Daoy (cell line): ENCODE data around the gene SLC4A4. TPM values are rescaled to one million over a fixed set of nuclear protein-coding genes. Genes with fewer than 3 reads are reported as not detected.
A peak's percentile ranks its signal among the peaks of the same experiment; 100 is the strongest.

Experiments
- DNase-seq: peaks from one replicate; pipeline ENCODE4 v3.0.0-alpha.2; 2015; ENCODE audit warnings: low read depth
- total RNA-seq: library from RNA; depleted of rRNA; stranded (reverse); fragments of >200 nt; shearing (Covaris generic); gene quantifications from 2 replicates; pipeline ENCODE4 v1.2.3, GENCODE V29; 2014

SLC4A4 gene
- total RNA-seq, 1 experiment from 2014 or later: 1.2 TPM

DNA sequence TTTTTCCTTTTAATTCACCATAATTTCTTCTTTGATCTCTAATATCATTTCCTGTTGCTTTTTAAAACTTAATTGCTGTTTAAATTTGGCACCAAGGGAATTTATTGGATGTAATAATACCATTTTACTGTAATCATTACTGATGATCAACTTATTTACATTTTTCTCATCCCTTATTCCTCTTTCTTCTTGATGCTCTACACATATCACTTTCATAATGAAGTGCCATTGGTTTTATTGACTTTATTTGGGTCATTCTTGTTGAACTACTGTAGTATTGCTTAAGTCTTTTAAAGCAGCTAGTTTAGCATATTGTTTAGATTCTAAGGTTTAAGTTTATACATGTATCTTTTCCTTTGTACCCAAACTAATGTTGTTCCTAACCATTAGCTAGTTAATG is 130.7 kb downstream of the SLC4A4 start:
- DNase-seq: no peak

DNA sequence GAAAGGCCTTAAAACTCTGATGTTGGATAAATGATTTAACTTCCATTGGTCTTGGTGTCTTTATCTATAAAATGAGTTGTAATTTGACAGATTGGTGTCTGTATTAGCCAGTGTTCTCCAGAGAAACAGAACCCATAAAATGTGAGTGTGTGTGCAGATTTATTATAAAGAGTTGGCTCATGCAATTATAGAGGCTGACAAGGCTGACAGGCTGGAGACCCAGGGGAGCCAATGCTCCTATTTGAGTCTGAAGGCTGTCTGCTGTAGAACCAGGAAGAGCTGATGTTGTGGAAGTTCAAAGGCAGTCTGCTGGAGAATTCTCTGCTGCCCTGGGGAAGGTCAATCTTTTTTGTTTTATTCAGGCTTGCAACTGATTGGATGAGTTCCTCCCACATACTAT is 131.7 kb downstream of the SLC4A4 start:
- DNase-seq: no peak

DNA sequence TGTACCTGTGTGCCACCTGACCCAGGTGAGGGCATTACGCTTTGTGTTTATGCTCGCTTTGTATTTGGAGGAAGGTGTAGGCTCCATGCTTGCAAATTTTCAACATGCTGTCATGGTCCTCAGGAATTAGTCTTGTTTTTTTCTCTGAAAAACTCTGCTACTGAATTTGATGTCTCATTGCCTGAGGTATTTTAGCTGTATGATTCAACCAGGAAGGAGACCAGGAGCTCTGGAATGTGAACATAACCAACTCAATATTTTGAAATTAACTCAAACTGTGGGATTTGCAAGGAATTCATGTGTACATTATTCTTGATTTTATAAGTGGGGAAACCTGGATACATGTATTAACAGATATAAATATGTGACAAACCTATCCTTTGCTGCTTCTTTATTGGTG is 134.1 kb downstream of the SLC4A4 start:
- DNase-seq: peak; percentile 10

DNA sequence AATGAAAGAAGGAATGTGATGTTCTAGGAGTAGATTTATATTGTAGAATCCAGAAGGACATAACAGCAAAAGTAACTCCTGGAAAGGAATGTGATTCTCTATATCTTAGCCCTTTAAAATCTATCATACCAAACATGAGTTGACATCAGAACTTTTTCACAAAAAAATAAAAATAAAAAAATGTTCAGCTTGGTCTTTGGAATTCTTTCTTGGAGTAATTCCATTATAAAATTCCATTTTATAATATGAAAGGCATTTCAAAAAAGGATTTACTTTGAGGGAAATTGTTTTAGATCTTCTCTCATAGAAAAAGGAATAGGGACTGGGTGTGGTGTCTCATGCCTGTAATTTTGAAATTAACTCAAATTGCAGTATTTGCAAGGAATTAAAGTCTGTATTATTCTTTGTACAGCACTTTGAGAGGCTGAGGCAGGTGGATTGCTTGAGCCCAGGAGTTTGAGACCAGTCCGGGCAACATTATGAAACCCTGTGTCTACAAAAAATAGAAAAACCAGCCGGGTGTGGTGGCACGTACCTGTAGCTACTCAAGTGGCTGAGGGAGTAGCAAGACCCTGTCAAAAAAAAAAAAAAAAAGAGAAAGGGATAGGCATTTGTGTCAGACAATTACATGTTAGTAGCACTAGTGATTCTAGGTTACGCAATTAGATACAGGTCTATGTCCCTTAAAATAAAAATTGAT is 134.9 kb downstream of the SLC4A4 start:
- DNase-seq: no peak

DNA sequence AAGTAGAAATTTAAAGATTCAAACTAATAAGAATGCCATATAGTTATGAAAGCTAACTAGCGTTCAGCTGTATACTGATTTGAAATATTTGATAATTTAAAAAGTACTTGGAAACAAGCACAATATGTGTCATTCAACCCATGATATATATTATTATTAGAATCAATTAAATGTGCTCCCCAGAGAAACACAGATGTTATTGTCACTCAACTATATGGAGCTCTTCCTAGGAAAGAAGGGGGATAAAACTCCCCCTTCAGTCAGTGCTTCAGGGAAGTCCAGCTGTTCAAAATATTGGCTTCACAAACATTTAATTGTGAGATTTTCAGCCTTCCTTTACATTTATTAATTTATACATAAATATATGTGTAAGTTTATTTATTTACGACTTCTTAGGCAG is 135.9 kb downstream of the SLC4A4 start:
- DNase-seq: no peak

DNA sequence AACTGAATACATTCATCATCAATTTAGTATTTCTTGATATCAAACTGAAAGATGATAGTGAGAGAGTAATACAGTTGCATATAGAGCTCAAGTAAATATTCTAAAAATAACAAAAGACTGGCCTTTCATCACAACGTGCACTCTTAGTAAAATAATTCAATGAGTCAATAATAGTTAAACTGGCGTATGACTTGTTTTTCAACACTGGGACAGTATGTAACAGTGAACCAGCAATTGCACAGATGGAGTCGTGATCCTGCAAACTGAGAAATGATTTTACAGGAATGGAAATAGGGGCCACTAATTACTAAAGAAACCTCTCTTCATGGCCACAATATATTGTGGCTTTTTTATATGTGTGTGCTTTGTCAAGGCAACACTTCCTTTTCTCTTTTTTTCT is 137.4 kb downstream of the SLC4A4 start:
- no peak for DNase-seq

DNA sequence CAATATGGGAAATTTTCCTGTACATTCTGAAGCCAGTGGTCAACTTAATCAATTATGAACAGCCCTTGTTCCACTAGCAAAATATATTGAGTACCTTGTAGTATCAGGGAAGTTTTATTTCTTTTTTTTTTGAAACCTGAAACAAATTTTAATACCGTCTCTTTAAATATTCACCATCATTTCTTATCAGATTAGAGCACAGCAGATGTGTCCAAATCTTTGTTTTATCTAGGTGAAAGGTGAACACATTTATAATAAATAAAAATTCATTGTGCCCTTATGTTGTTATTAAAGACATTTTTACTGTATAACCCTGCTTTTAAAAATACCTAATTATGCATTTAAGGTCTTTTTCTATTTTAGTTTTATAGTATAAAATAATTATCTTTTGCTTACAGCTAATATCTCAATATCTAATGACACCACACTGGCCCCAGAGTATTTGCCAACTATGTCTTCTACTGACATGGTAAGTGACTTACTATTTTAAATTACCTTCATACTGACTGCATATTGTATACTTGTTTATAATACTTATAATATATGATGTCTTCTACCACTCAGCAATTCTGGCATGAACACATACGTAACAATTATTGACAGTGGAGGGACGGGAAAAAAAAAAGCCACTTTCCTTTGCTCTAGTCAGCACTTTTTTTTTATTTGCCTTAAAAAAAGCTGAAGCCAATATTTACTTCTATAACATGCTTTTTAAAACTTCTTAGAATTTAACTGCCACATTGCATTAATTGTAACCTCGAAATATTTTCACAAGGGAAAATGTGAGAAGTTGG is 147.9 kb downstream of the SLC4A4 start:
- no peak for DNase-seq

DNA sequence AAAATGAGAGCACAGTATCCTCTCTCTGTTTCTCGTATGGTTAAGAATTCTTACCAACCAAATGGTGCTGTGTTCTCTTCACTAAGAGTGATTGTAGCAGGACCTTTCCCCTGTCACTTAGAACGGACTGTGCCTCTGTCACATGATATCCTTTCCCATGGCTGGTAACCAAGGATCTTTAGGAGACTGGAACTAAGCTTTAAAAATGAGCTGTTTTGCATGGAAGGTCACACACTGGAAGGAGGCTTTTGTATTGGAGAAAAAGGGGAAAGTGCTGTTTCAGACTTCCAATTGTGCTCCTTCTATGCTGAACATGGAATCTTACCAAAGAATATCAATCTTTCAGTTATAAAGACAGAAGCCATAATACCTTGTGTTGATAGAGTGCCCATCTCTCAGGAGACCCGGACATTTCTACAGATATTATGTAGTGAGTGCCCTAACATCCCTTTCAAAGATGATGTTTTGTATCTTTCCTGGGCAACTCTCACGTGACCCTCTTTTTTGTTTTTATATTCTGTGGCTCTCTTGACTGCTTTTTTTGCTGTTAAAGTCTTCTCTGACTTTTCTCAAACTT is 148.6 kb downstream of the SLC4A4 start:
- DNase-seq: no peak

DNA sequence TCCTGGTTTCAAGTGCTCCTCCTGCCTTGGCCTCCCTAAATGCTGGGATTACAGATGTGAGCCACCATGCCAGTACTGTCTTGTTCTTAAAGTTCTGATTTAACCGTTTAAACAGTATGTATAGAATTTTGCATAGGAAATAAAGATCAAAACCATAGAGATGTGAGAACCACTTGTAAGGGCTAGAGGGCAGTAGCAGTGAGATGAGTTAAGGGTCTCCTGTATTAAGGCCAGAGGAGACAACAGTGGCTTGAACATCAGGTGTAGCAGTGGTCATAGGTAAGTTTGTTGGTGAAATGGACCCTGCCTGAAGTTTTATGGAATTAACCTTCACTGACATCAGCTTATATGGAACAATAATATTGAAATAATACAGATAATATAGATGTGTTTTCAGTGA is 155.7 kb downstream of the SLC4A4 start:
- no peak for DNase-seq

DNA sequence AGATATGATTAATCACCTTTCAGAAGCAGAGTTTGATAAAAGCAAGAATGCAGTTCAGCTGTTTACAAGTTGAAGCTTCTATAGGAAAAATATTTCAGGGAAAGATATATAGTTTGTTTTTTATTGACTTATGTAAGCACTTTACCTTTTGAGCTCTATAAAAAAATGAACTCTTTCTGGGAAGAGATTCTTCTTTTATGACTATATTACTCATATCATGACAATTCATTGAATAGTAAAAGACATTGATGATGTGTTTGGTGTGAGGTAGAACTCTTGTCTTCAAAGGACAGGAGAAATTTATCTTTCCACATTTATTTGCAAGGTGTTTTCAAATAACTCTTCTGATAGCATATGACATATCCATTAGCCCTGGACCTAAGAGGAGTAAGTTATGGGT is 156.6 kb downstream of the SLC4A4 start:
- DNase-seq: no peak

DNA sequence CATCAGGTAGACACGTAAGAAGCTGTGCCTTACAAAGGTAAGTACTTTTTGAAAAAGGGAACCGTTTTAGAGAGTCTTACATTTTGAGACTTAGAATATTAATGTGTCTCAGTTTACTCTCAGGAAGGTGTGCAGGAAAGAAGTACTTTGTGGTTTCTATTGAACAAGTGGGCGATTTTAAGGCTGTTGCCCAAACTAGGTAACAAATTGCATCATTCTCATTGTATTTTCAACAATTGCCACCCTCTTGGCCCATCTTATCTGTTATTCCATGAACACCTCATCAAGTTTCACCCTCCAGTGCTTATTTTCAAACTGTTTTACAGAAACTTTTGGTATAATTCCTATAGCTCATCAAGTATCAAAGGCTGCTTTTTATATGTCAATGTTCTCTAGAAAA is 158.3 kb downstream of the SLC4A4 start:
- no peak for DNase-seq

DNA sequence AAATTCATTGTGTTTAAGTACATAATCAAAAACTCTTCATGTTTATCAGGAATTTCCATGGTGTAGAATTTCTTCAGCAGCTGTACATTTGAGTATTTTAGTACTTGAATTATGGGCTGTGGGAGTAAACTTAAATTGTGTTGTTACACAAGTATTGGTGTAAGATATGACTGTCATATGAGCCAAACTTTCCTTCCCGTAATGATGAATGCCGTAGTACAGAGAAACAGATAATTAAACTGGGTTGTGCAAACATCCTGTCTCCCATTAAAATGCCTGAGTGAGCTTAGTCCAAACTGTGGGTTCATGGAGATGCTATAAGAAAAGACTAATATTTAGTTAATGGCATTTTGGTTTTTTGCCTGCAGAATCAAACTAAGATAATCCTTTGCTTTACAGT is 159.2 kb downstream of the SLC4A4 start:
- DNase-seq: peak; percentile 2

DNA sequence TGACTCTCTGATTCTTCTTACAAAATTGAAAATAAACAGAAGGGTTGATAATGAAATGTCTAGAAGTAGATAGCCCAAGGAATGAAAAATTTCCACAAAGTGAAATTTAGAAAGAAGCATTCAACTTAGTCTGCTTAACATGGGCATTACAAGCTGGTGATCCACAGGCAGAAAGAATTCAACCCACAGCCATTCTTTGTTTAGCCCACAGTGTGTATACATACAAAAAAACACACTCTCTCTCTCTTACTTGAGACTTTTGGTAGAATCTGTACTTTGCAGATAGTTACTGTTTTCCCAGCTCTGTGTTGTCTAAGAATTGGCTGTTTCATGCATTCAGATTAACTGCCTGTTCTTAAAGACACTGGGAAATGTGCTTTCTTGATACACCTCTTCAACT is 159.8 kb downstream of the SLC4A4 start:
- no peak for DNase-seq

DNA sequence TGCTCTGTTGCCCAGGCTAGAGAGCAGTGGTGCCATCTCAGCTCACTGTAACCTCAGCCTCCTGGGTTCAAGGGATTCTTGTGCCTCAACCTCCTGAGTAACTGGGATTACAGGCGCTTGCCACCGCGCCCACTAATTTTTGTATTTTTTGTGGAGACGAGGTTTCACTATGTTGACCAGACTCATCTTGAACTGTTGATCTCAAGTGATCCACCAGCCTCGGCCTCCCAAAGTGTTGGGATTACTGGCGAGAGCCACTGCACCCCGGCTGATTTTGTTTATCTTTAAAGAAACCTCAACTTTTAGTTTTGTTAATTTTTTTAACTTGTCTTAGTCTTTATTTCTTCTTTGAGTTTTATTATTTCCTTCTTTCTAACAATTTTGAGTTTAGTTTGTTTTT is 163.2 kb downstream of the SLC4A4 start:
- no peak for DNase-seq

DNA sequence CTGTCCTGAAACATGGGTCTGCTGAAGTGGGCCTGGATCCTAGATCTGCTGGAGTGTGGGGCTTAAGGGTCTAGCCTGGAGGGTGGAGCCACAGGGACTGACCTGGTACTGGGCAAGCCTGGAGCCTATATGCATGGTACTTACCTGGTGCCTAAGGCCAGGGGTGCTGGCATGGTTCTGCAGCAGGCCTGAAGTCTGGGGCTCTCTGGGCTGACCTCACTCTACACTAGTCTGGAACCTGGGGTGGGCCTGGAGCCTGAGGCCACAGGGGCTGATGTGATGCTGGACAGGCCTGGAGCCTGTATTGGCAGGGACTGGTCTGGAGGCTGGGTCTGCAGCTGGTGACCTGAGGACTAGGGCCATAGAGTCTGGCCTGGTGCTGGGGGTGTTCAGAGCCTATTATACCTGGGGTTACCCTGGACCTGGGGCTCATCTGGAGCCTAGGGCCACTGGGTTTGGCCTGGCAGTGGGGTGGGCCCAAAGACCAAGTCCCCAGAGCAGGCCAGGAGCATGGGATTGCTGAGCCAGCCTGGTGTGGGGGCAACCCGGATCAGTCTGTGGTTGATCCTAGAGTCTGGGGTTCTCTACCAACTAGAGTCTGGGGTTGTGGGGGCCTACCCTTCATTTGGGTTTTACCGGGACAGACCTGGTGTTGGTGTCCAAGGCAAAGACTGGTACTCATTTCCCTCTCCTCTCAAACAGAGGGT is 179.6 kb downstream of the SLC4A4 start:
- no peak for DNase-seq

DNA sequence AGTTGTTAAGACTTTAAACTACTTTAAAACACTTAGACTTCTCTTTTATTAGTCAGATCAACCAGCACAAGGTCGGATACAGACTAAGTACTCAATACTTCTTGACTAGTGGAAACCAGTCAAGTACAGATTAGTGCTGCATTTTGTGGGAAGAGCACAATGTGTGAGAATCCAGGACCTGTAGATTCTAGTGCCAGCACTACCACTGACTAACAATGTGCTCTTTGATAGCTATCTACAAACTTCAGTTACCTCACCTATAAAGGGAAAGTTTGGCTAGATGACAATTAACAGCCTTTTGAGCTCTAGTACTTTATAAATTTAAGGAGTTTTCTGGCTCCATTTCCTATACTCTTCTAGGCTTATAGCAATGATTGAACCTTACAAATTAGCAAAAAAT is 181.5 kb downstream of the SLC4A4 start:
- DNase-seq: no peak

DNA sequence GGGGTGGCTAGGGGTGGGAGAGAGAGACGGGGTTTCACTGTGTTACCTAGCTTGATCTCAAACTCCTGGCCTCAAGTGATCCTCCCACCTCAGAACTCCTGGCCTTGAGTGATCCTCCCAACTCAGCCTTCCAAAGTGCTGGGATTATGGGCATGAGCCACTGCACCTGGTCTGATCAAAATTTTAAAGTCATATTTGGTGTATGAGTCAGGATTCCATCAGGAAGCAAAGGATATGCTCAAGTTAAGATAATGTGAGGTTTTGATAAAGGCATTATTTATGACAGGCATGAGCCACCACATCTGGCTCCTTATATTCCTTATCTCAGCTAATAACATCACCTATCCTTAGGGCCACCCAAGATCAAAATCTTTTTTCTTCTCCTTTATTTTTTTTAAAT is 182.0 kb downstream of the SLC4A4 start:
- no peak for DNase-seq

DNA sequence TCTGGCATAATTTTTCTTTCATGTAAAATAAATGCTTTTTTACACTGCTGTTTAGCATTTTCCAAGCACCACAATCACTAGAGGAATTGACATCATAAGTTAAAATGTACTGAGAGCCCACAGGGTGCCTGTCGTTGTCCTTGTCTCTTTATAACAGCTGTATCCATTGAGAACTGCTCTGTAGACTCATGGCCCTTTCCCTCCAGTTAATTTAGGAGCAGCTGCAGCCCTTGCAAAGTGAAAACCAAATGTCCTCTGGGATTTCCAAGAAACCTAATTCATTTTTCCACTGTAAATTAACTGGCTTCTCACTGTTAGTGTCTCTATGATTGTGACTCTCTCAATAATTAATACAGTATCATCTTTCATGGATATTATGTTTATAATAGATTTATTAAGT is 185.9 kb downstream of the SLC4A4 start:
- no peak for DNase-seq

DNA sequence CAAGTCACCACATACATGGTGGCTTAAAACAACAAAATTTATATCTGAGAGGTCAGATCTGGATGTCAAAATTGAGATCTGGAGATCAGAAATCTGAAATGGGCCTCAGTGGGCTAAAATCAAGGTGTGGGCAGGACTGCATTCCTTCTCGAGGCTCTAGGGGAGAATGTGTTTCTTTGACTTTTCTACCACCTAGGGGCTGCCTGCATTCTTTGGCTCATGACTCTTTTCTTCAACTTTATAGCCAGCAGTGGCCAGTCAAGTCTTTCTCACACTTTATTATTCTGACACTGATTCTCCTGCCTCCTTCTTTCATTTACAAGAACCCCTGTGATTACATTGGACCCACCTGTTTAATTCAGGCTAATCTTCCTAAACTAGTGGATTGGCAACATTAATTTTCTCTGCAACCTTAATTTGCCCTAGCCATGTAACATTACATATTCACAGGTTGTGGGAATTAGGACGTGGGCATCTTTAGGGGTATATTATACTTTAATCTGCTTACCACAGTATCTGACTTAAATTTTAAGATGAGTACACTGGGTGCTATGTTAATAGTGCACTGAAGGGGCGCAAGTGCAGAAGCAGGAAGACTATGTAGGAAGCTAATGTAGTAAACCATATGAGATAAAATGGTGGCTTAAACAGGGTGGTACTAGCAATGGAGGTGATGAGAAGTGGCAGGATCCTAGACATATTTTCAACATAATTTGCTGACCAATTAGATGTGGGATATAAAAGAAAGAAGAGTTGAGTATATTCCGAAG is 188.0 kb downstream of the SLC4A4 start:
- DNase-seq: no peak

DNA sequence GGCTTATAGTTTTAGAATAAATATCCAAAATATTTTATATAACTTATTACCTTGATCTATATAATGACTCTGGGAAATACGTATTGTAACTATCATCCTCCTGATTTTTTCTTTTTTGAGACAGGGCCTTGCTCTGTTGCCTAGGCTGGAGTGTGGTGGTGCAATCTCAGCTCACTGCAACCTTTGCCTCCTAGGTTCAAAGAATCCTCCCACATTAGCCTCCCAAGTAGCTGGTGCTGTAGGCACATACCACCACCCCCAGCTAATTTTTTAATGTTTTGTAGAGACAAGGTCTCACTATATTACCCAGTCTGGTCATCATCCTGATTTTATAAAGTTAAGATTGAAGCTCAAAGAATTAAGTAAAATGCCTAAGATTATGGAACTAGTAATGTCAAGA is 193.6 kb downstream of the SLC4A4 start:
- DNase-seq: no peak

DNA sequence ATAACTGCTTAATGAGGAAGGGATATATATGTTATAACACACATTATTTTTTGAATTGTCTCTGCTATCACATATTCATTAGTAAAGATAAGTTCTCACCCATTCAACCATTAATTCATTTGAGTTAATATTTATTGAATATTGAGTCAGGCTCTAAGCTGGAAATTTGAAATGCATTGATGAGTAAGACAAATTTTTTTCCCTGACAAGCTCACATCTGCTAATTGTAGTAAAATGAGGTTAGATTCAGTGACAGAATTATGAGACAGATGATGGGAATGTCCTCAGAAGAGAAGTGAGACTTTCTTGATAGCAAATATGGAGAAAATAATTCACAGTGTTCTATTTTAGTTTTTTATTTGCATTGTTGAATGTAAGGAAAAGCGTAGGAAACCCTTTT is 194.3 kb downstream of the SLC4A4 start:
- no peak for DNase-seq

DNA sequence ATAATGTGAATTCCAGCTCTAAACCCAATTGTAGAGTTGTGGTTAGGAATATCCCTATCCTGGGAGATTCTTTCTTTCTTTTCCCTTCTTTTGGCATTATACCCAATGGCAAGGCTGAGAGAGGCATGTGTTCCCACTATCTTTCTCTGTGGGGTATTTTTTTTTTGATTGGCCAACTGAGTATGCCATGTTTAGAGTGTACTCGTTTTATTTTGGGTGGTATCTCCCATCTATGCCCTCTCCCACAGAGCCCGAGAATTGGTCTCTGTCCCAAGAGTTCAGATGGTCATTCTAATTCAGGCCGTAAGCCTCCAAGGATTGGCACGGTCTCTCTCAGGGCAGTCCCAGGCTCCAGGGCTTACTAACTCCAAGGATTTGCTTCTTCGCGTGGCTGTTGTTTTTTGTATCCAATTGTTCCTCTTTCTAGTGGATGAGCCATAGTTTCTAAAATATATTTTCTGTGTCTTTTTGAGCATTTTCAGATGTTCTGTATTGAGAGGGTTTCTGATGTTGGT is 198.8 kb downstream of the SLC4A4 start:
- no peak for DNase-seq
